ENCODE results near the gene CLDN10. TPM values are rescaled to one million over a fixed set of nuclear protein-coding genes. Genes with fewer than 3 reads are reported as not detected.

Gene CLDN10
- total RNA-seq, 1 donor from 2014 or later: 4.0 TPM

- Histone ChIP-seq H3K27me3 (ENCODE audit: control insufficient read depth, insufficient read depth, low read length) (no peaks in the 10 kb centered on the region), H3K4me3 (ENCODE audit: low read depth, low read length) (no peak overlapping the region), H3K36me3 (ENCODE audit: control insufficient read depth, insufficient read depth, low read length) (no peaks in the 10 kb centered on the region)
- TF ChIP-seq, protein P1, sequence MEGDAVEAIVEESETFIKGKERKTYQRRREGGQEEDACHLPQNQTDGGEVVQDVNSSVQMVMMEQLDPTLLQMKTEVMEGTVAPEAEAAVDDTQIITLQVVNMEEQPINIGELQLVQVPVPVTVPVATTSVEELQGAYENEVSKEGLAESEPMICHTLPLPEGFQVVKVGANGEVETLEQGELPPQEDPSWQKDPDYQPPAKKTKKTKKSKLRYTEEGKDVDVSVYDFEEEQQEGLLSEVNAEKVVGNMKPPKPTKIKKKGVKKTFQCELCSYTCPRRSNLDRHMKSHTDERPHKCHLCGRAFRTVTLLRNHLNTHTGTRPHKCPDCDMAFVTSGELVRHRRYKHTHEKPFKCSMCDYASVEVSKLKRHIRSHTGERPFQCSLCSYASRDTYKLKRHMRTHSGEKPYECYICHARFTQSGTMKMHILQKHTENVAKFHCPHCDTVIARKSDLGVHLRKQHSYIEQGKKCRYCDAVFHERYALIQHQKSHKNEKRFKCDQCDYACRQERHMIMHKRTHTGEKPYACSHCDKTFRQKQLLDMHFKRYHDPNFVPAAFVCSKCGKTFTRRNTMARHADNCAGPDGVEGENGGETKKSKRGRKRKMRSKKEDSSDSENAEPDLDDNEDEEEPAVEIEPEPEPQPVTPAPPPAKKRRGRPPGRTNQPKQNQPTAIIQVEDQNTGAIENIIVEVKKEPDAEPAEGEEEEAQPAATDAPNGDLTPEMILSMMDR (IDR thresholded peaks at IDR 0.05; ENCODE audit: insufficient read depth, low read length, poor library complexity, severe bottlenecking): no peak
- DNase-seq (ENCODE audit: low read depth): no peak
Measured at GRCh38 chr13:95516021-95516420, 36.5 kb upstream of the CLDN10 start.

GRCh38 chr13:95516492-95516891, 36.0 kb upstream of the CLDN10 start:
- TF ChIP-seq, protein P1 (IDR thresholded peaks at IDR 0.05; ENCODE audit: insufficient read depth, low read length, poor library complexity, severe bottlenecking): no peak
- no peak overlapping the region for H3K4me3 ChIP-seq (ENCODE audit: low read depth, low read length)
- no peak for DNase-seq (ENCODE audit: low read depth)
- H3K36me3 ChIP-seq (ENCODE audit: control insufficient read depth, insufficient read depth, low read length): no peaks in the 10 kb centered on the region
- H3K27me3 ChIP-seq (ENCODE audit: control insufficient read depth, insufficient read depth, low read length): no peaks in the 10 kb centered on the region

DNA sequence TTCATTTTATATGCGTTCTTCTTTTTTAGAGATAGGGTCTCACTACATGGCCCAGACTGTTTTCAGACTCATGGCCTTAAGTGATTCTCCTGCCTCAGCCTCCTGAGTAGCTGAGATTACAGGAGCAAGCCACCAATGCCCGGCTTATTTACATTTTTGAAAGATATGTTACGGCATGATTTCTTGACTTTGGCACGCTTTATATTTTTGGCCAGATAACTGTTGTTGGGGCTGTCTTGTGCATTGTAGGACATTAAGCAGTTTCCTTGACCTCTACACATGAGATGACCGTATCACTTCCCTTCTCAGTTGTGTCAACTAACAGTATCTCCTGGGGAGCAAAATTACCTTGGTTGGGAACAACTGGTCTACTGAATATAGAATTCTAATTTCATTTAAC, 28.9 kb upstream of the CLDN10 start:
- Histone ChIP-seq H3K36me3 (ENCODE audit: control insufficient read depth, insufficient read depth, low read length) (no peaks in the 10 kb centered on the region), H3K4me3 (ENCODE audit: low read depth, low read length) (no peak overlapping the region), H3K27me3 (ENCODE audit: control insufficient read depth, insufficient read depth, low read length) (no peaks in the 10 kb centered on the region)
- TF ChIP-seq, protein P1 (IDR thresholded peaks at IDR 0.05; ENCODE audit: insufficient read depth, low read length, poor library complexity, severe bottlenecking): no peak
- no peak for DNase-seq (ENCODE audit: low read depth)

DNA sequence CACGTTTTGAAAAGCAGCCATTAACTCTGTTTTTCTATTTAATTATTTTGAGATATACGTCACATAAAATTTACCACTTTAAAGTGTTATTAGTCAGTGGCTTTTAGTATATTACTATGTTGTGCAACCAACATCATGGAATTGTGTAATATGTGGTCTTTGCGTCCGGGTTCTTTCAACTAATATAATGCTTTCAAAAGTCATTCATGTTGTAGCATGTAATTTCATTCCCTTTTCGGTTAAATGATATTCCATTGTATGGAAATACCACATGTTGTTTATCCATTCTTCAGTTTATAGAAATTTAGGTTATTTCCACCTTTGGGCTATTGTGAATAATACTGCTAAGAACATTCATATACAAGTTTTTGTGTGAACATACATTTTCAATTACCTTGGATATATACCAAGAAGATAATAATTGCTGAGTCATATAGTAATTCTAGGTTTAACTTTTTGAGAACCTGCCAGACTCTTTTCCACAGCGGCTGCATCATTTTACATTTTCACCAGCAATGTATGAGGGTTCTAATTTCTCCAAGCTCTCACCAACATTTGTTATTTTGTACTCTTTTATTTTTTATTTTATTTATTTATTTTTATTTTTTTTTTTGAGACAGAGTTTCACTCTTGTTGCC, 28.1 kb upstream of the CLDN10 start:
- TF ChIP-seq, protein P1 (IDR thresholded peaks at IDR 0.05; ENCODE audit: insufficient read depth, low read length, poor library complexity, severe bottlenecking): no peak
- H3K36me3 ChIP-seq (ENCODE audit: control insufficient read depth, insufficient read depth, low read length): no peaks in the 10 kb centered on the region

GRCh38 chr13:95527955-95528354, 24.6 kb upstream of the CLDN10 start:
- no peak for DNase-seq (ENCODE audit: low read depth)
- no peaks in the 10 kb centered on the region for H3K36me3 ChIP-seq (ENCODE audit: control insufficient read depth, insufficient read depth, low read length)
- H3K4me3 ChIP-seq (ENCODE audit: low read depth, low read length): no peak overlapping the region
- no peaks in the 10 kb centered on the region for H3K27me3 ChIP-seq (ENCODE audit: control insufficient read depth, insufficient read depth, low read length)
- TF ChIP-seq, protein P1 (IDR thresholded peaks at IDR 0.05; ENCODE audit: insufficient read depth, low read length, poor library complexity, severe bottlenecking): no peak

More for the DNA sequence above, 28.1 kb upstream of the CLDN10 start:
- no peak overlapping the region for H3K4me3 ChIP-seq (ENCODE audit: low read depth, low read length)
- H3K27me3 ChIP-seq (ENCODE audit: control insufficient read depth, insufficient read depth, low read length): no peaks in the 10 kb centered on the region
- no peak for DNase-seq (ENCODE audit: low read depth)

GRCh38 chr13:95530178-95530577, 22.3 kb upstream of the CLDN10 start:
- DNase-seq (ENCODE audit: low read depth): peak; percentile 44
- Histone ChIP-seq H3K4me3 (ENCODE audit: low read depth, low read length) (no peak overlapping the region), H3K27me3 (ENCODE audit: control insufficient read depth, insufficient read depth, low read length) (no peaks in the 10 kb centered on the region), H3K36me3 (ENCODE audit: control insufficient read depth, insufficient read depth, low read length) (no peaks in the 10 kb centered on the region)
- TF ChIP-seq, protein P1 (IDR thresholded peaks at IDR 0.05; ENCODE audit: insufficient read depth, low read length, poor library complexity, severe bottlenecking): no peak

Data from kidney epithelial cell (primary cell).